Panc1 (cell line): Measurements from ENCODE around the gene NCAPD3.

Experiments
- POLR2AphosphoS5 ChIP-seq: IDR thresholded peaks from 2 replicates; pipeline ENCODE4 v1.6.1; 2012; ENCODE audit warnings: mild to moderate bottlenecking, low read depth, low read length, moderate library complexity
- TF ChIP-seq, protein P1 (sequence below): fragments of 450-650 bp; IDR thresholded peaks from 2 replicates; pipeline ENCODE4 v1.5.1; 2017; ENCODE audit warnings: mild to moderate bottlenecking

DNA sequence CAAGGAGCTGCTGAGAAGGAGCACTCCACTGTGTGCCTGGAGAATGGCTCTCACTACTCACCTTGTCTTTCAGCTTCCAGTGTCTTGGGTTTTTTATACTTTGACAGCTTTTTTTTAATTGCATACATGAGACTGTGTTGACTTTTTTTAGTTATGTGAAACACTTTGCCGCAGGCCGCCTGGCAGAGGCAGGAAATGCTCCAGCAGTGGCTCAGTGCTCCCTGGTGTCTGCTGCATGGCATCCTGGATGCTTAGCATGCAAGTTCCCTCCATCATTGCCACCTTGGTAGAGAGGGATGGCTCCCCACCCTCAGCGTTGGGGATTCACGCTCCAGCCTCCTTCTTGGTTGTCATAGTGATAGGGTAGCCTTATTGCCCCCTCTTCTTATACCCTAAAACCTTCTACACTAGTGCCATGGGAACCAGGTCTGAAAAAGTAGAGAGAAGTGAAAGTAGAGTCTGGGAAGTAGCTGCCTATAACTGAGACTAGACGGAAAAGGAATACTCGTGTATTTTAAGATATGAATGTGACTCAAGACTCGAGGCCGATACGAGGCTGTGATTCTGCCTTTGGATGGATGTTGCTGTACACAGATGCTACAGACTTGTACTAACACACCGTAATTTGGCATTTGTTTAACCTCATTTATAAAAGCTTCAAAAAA lies 72.6 kb downstream of the NCAPD3 start:
- TF ChIP-seq, protein P1, sequence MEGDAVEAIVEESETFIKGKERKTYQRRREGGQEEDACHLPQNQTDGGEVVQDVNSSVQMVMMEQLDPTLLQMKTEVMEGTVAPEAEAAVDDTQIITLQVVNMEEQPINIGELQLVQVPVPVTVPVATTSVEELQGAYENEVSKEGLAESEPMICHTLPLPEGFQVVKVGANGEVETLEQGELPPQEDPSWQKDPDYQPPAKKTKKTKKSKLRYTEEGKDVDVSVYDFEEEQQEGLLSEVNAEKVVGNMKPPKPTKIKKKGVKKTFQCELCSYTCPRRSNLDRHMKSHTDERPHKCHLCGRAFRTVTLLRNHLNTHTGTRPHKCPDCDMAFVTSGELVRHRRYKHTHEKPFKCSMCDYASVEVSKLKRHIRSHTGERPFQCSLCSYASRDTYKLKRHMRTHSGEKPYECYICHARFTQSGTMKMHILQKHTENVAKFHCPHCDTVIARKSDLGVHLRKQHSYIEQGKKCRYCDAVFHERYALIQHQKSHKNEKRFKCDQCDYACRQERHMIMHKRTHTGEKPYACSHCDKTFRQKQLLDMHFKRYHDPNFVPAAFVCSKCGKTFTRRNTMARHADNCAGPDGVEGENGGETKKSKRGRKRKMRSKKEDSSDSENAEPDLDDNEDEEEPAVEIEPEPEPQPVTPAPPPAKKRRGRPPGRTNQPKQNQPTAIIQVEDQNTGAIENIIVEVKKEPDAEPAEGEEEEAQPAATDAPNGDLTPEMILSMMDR: no peak
- no peak for TF ChIP-seq POLR2AphosphoS5
